ENCODE data around the gene EPG5.
A peak's percentile ranks its signal among the peaks of the same experiment; 100 is the strongest.

DNA sequence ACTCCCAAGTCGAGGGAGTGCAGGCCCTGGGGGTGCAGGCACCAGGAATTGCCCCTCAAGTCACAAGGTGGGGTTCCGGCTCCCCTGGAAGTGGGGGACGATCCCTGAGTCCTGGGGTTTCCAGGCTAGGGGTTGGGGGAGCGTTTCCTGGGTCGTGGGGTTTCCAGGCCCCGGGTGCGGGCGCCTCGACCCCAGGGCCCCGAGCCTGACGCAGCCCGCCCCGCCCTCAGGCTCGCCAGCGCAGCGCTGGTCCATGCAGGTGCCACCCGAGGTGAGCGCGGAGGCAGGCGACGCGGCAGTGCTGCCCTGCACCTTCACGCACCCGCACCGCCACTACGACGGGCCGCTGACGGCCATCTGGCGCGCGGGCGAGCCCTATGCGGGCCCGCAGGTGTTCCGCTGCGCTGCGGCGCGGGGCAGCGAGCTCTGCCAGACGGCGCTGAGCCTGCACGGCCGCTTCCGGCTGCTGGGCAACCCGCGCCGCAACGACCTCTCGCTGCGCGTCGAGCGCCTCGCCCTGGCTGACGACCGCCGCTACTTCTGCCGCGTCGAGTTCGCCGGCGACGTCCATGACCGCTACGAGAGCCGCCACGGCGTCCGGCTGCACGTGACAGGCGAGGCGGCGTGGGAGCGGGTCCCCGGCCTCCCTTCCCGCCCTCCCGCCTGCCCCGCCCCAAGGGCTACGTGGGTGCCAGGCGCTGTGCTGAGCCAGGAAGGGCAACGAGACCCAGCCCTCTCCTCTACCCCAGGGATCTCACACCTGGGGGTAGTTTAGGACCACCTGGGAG, 129.7 kb downstream of the EPG5 start:
- TF ChIP-seq POLR2A (IDR thresholded peaks at IDR 0.05) = no peak
- peak; percentile 15 to 72 (median 58) for TF ChIP-seq POLR2AphosphoS5 (IDR thresholded peaks at IDR 0.05)

All from spleen (tissue), 3 donors.